Neural cell (in vitro differentiated cells): ENCODE measurements around the gene AGTRAP. TPM values are rescaled to one million over a fixed set of nuclear protein-coding genes. Genes with fewer than 3 reads are reported as not detected.

Source experiments
- H2AFZ ChIP-seq: fragments of 200-600, 300-800 bp; sonication (generic), shearing (Covaris generic); 2 replicates; pipeline ENCODE4 v1.6.0; 2014; ENCODE audit warnings: low read depth, mild to moderate bottlenecking, antibody characterized with exemption, low read length, moderate library complexity
- H3F3A ChIP-seq: fragments of 200-600 bp; shearing (Covaris generic); 2 replicates; pipeline ENCODE4 v1.6.1; 2016; ENCODE audit warnings: mild to moderate bottlenecking, moderate library complexity, mixed read lengths, antibody characterized with exemption, low read length; ENCODE audit not compliant: insufficient read depth, poor library complexity, severe bottlenecking
- H3K27ac ChIP-seq: fragments of 200-600, 300-800 bp; sonication (generic), shearing (Covaris generic); 2 replicates; pipeline ENCODE4 v1.5.1; 2014; ENCODE audit warnings: mild to moderate bottlenecking, low read length, moderate library complexity
- H3K27me3 ChIP-seq: fragments of 300-800, 200-600 bp; sonication (generic), shearing (Covaris generic); 2 replicates; pipeline ENCODE4 v1.6.0; 2014; ENCODE audit warnings: mild to moderate bottlenecking, low read depth, low read length, moderate library complexity; ENCODE audit not compliant: insufficient read depth
- H3K36me3 ChIP-seq: fragments of 300-800, 200-600 bp; sonication (generic), shearing (Covaris generic); 2 replicates; pipeline ENCODE4 v1.5.1; 2014; ENCODE audit warnings: mild to moderate bottlenecking, antibody characterized with exemption, low read length, moderate library complexity; ENCODE audit not compliant: insufficient read depth
- H3K4me2 ChIP-seq: fragments of 300-800, 200-600 bp; sonication (generic), shearing (Covaris generic); 2 replicates; pipeline ENCODE4 v1.6.0; 2014; ENCODE audit warnings: mild to moderate bottlenecking, low read length
- H3K4me3 ChIP-seq: fragments of 300-800, 200-600 bp; sonication (generic), shearing (Covaris generic); 2 replicates; pipeline ENCODE4 v1.5.1; 2014; ENCODE audit warnings: mild to moderate bottlenecking, low read length, moderate library complexity
- H3K79me2 ChIP-seq: fragments of 200-600 bp; shearing (Covaris generic); replicated peaks from 2 replicates; pipeline ENCODE4 v1.6.0; 2014; ENCODE audit warnings: mild to moderate bottlenecking, low read length, moderate library complexity; ENCODE audit not compliant: insufficient read depth
- H3K9ac ChIP-seq: fragments of 300-800, 200-600 bp; sonication (generic), shearing (Covaris generic); 2 replicates; pipeline ENCODE4 v1.6.1; 2016; ENCODE audit warnings: mild to moderate bottlenecking, low read length, mixed read lengths
- H3K9me2 ChIP-seq: fragments of 200-600 bp; shearing (Covaris generic); 2 replicates; pipeline ENCODE4 v1.6.1; 2016; ENCODE audit warnings: mild to moderate bottlenecking, low read length, mixed read lengths; ENCODE audit not compliant: insufficient read depth
- H3K9me3 ChIP-seq: fragments of 200-600, 300-800 bp; sonication (generic), shearing (Covaris generic); 2 replicates; pipeline ENCODE4 v1.6.1; 2016; ENCODE audit warnings: mild to moderate bottlenecking, mixed run types, low read length, moderate library complexity, mixed read lengths
- H4K20me1 ChIP-seq: fragments of 200-600 bp; shearing (Covaris generic); 2 replicates; pipeline ENCODE4 v1.6.1; 2016; ENCODE audit warnings: mild to moderate bottlenecking, mixed run types; ENCODE audit not compliant: insufficient read depth
- EP300 ChIP-seq: fragments of 450-650 bp; conservative IDR thresholded peaks from 2 replicates; pipeline ENCODE4 v1.6.1; 2014; ENCODE audit warnings: antibody characterized with exemption, mild to moderate bottlenecking, moderate library complexity; ENCODE audit not compliant: poor library complexity, severe bottlenecking
- EZH2 ChIP-seq: fragments of 200-600, 300-800 bp; shearing (Covaris generic), sonication (generic); IDR thresholded peaks from 2 replicates; pipeline ENCODE4 v1.6.1; 2014; ENCODE audit warnings: antibody characterized with exemption, low read length, borderline replicate concordance, mild to moderate bottlenecking; ENCODE audit not compliant: insufficient read depth, poor library complexity, severe bottlenecking
- MXI1 ChIP-seq: fragments of 450-650 bp; conservative IDR thresholded peaks from 2 replicates; pipeline ENCODE4 v1.6.1; 2014; ENCODE audit warnings: antibody characterized with exemption, mild to moderate bottlenecking; ENCODE audit not compliant: poor library complexity, severe bottlenecking
- POLR2AphosphoS5 ChIP-seq: IDR thresholded peaks from 2 replicates; pipeline ENCODE4 v1.6.1; 2012
- RAD21 ChIP-seq: fragments of 450-650 bp; conservative IDR thresholded peaks from 2 replicates; pipeline ENCODE4 v1.6.1; 2014; ENCODE audit warnings: antibody characterized with exemption, mild to moderate bottlenecking, moderate library complexity
- SMC3 ChIP-seq: fragments of 450-650 bp; conservative IDR thresholded peaks from 2 replicates; pipeline ENCODE4 v1.6.1; 2014; ENCODE audit warnings: antibody characterized with exemption, mild to moderate bottlenecking, moderate library complexity; ENCODE audit not compliant: poor library complexity
- TAF1 ChIP-seq: IDR thresholded peaks from 2 replicates; pipeline ENCODE4 v1.6.1; 2012; ENCODE audit warnings: low read depth
- polyA plus RNA-seq: library from polyadenylated mRNA; depleted of rRNA; stranded (reverse); fragments of >200 nt; gene quantifications from 2 replicates; pipeline ENCODE4 v1.2.3, GENCODE V29; 2014
- TF ChIP-seq, protein P1 (sequence below): IDR thresholded peaks from 2 replicates; pipeline ENCODE4 v1.6.1; 2012; ENCODE audit warnings: borderline replicate concordance
- TF ChIP-seq, protein P2 (sequence below): fragments of 450-650 bp; IDR thresholded peaks from 2 replicates; pipeline ENCODE4 v1.5.1; 2014; ENCODE audit warnings: antibody characterized with exemption, mild to moderate bottlenecking, moderate library complexity; ENCODE audit not compliant: poor library complexity, severe bottlenecking

Gene AGTRAP
- polyA plus RNA-seq, 1 donor from 2014 or later, result 4.4 TPM

DNA sequence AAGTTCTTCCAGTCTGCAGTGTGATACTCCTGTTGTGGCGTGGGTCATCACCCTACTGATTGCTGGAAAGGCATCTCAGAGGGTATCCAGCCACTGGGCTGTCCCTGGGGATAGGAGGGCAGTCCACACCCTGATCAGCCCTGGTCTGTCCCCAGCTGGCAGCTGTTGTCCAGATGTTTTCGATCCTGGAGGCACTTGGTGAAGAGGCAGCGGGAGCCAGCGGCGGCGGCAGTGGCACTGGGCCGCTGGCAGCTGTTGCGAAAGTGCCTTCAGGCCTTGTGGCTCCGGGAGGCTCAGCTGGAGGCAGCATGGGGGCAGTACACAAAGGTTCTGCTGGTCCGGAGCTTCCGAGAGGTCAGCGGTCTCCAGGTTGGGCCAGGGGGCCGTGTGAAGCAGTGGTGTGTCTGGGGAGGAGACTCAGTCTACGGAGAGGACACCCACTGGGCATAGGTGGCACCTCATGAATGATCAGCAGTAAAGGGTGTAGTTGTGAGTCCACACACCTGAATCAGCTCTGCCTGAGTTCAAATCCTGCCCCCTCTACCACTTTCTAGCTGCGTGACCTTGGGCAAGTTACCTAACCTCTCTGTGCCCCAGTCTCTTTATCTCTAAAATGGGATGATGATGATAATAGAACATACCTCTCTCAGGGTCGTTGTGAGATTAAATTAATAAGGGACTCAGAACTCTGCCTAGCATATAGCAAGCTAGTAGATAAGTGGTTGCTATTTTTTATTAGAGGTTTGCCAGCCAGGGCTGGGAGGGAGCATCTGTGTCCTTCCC lies 32.2 kb downstream of the AGTRAP start:
- no peak overlapping the region for H3K27ac ChIP-seq
- no peak overlapping the region for H2AFZ ChIP-seq
- no peak overlapping the region for H3K4me2 ChIP-seq
- H3K36me3 ChIP-seq, result no peaks in the 10 kb centered on the region
- H3K9me3 ChIP-seq, result no peaks in the 10 kb centered on the region
- H3K27me3 ChIP-seq, result no peaks in the 10 kb centered on the region
- no peak overlapping the region for H3K4me3 ChIP-seq
- no peak for TF ChIP-seq MXI1
- no peak for TF ChIP-seq SMC3
- TF ChIP-seq EZH2, result no peak
- TF ChIP-seq, protein P1, sequence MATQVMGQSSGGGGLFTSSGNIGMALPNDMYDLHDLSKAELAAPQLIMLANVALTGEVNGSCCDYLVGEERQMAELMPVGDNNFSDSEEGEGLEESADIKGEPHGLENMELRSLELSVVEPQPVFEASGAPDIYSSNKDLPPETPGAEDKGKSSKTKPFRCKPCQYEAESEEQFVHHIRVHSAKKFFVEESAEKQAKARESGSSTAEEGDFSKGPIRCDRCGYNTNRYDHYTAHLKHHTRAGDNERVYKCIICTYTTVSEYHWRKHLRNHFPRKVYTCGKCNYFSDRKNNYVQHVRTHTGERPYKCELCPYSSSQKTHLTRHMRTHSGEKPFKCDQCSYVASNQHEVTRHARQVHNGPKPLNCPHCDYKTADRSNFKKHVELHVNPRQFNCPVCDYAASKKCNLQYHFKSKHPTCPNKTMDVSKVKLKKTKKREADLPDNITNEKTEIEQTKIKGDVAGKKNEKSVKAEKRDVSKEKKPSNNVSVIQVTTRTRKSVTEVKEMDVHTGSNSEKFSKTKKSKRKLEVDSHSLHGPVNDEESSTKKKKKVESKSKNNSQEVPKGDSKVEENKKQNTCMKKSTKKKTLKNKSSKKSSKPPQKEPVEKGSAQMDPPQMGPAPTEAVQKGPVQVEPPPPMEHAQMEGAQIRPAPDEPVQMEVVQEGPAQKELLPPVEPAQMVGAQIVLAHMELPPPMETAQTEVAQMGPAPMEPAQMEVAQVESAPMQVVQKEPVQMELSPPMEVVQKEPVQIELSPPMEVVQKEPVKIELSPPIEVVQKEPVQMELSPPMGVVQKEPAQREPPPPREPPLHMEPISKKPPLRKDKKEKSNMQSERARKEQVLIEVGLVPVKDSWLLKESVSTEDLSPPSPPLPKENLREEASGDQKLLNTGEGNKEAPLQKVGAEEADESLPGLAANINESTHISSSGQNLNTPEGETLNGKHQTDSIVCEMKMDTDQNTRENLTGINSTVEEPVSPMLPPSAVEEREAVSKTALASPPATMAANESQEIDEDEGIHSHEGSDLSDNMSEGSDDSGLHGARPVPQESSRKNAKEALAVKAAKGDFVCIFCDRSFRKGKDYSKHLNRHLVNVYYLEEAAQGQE, result no peak
- TF ChIP-seq, protein P2, sequence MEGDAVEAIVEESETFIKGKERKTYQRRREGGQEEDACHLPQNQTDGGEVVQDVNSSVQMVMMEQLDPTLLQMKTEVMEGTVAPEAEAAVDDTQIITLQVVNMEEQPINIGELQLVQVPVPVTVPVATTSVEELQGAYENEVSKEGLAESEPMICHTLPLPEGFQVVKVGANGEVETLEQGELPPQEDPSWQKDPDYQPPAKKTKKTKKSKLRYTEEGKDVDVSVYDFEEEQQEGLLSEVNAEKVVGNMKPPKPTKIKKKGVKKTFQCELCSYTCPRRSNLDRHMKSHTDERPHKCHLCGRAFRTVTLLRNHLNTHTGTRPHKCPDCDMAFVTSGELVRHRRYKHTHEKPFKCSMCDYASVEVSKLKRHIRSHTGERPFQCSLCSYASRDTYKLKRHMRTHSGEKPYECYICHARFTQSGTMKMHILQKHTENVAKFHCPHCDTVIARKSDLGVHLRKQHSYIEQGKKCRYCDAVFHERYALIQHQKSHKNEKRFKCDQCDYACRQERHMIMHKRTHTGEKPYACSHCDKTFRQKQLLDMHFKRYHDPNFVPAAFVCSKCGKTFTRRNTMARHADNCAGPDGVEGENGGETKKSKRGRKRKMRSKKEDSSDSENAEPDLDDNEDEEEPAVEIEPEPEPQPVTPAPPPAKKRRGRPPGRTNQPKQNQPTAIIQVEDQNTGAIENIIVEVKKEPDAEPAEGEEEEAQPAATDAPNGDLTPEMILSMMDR, result no peak
- TF ChIP-seq EP300, result no peak
- TF ChIP-seq POLR2AphosphoS5, result no peak
- no peak for TF ChIP-seq RAD21
- TF ChIP-seq TAF1, result no peak
- H3K9ac ChIP-seq, result no peak overlapping the region
- no peaks in the 10 kb centered on the region for H3F3A ChIP-seq
- no peaks in the 10 kb centered on the region for H4K20me1 ChIP-seq
- no peaks in the 10 kb centered on the region for H3K9me2 ChIP-seq
- no peaks in the 10 kb centered on the region for H3K79me2 ChIP-seq

DNA sequence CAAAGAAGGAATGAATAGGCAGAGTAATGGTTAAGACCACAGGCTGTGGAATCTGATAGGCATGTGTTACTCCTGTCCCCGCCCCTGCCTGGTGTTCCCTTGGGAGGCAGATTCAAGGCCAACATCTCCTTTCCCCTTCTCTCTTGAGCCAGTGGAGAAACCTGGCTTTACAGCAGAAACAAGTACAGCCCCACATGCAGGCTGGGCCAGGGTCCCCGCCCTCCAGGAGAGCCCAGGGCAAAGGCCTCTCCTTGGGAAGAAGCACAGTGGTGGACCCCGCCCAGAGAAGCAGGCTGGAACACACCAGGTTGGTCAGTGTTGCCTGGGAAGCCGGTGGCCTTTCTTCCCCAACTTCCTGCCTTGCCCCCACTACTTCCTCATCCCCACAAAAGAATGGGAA lies 32.9 kb downstream of the AGTRAP start:
- H3F3A ChIP-seq, result no peaks in the 10 kb centered on the region
- H2AFZ ChIP-seq, result no peak overlapping the region
- TF ChIP-seq SMC3 (no peak), EP300 (no peak), MXI1 (no peak), POLR2AphosphoS5 (no peak), RAD21 (no peak), EZH2 (no peak), TAF1 (no peak)
- TF ChIP-seq, protein P1, result no peak
- TF ChIP-seq, protein P2, result no peak
- no peak overlapping the region for H3K4me3 ChIP-seq
- H3K9me2 ChIP-seq, result no peaks in the 10 kb centered on the region
- no peaks in the 10 kb centered on the region for H4K20me1 ChIP-seq
- H3K9ac ChIP-seq, result no peak overlapping the region
- H3K9me3 ChIP-seq, result no peaks in the 10 kb centered on the region
- H3K27me3 ChIP-seq, result no peaks in the 10 kb centered on the region
- no peaks in the 10 kb centered on the region for H3K79me2 ChIP-seq
- H3K27ac ChIP-seq, result no peak overlapping the region
- no peaks in the 10 kb centered on the region for H3K36me3 ChIP-seq
- no peak overlapping the region for H3K4me2 ChIP-seq
